ENCODE data around the gene C16orf46. TPM values are rescaled to one million over a fixed set of nuclear protein-coding genes. Genes with fewer than 3 reads are reported as not detected.

C16orf46 gene
- total and polyA plus RNA-seq, 2 experiments from 2014 or later, result 0.59 to 1.4 TPM

GRCh38 chr16:81123092-81123852 is 46.2 kb upstream of the C16orf46 start:
- Mint-ChIP-seq H3K4me3 (no peak overlapping the region), H3K4me1 (no peaks in the 10 kb centered on the region), H3K27ac (no peak overlapping the region), H3K36me3 (ENCODE audit: low read depth) (no peaks in the 10 kb centered on the region; the same call in 1 of the 3 replicates), H3K27me3 (ENCODE audit: insufficient read depth, low read depth, poor library complexity) (peaks cover 2% of the 10 kb centered on the region), H3K9me3 (no peaks in the 10 kb centered on the region; the same call in 2 of the 3 replicates)
- Histone ChIP-seq H3K4me3 (no peak overlapping the region), H4K20me1 (replicated peaks; ENCODE audit: insufficient read depth) (no peaks in the 10 kb centered on the region), H3F3A (replicated peaks; ENCODE audit: low read depth) (no peaks in the 10 kb centered on the region), H2AFZ (no peak overlapping the region), H3K79me2 (replicated peaks; ENCODE audit: insufficient read depth) (no peaks in the 10 kb centered on the region), H3K9me2 (ENCODE audit: insufficient read depth) (no peaks in the 10 kb centered on the region), H3K27me3 (ENCODE audit: insufficient read depth) (no peaks in the 10 kb centered on the region), H3K4me2 (no peak overlapping the region), H3K4me1 (ENCODE audit: insufficient read depth) (no peaks in the 10 kb centered on the region), H3K36me3 (ENCODE audit: insufficient read depth) (no peaks in the 10 kb centered on the region), H3K27ac (ENCODE audit: low read depth) (no peak overlapping the region)
- no peak for ATAC-seq
- TF ChIP-seq NANOG (IDR thresholded peaks at IDR 0.05; ENCODE audit: borderline replicate concordance) (no peak), REST (IDR thresholded peaks at IDR 0.05; ENCODE audit: unreplicated experiment) (no peak), STAT1 (IDR thresholded peaks at IDR 0.05; ENCODE audit: unreplicated experiment) (no peak), JUNB (IDR thresholded peaks at IDR 0.05; ENCODE audit: unreplicated experiment) (no peak), CTCF (conservative IDR thresholded peaks at IDR 0.05; ENCODE audit: low read depth in 2 of 2) (no peak), ETS1 (IDR thresholded peaks at IDR 0.05) (no peak), ZNF462 (CRISPR knock-in tag; IDR thresholded peaks at IDR 0.05) (no peak), POLR2AphosphoS5 (IDR thresholded peaks at IDR 0.05; ENCODE audit: low read depth) (no peak), CREB1 (CRISPR knock-in tag; IDR thresholded peaks at IDR 0.05; ENCODE audit: low read depth) (no peak)
- no peak for DNase-seq (ENCODE audit: low spot score)

Measured in GM23338 (cell line).